Muscle layer of duodenum (tissue), 2 donors: ENCODE measurements around the gene ADM2.
"Not testable (repeated sequence)": the region's sequence is repeated elsewhere in the genome, so short reads cannot be mapped to it uniquely, and the experiment has no call there.

Source experiments
- H3K27ac ChIP-seq: one replicate; pipeline ENCODE4 v1.7.0; 2013; ENCODE audit warnings: mild to moderate bottlenecking, low read length
- H3K27me3 ChIP-seq: one replicate; pipeline ENCODE4 v1.7.0; 2013; ENCODE audit warnings: low read depth, mild to moderate bottlenecking, control low read depth, low read length
- H3K36me3 ChIP-seq, 2 donors: one replicate each; pipeline ENCODE4 v1.7.0; 2013; ENCODE audit warnings: low read length in 2 of 2, control low read depth in 1 of 2, mild to moderate bottlenecking in 1 of 2; ENCODE audit not compliant: insufficient read depth in 2 of 2, control insufficient read depth in 1 of 2
- H3K4me1 ChIP-seq, 2 donors: one replicate each; pipeline ENCODE4 v1.7.0; 2013; ENCODE audit warnings: low read length in 2 of 2, mild to moderate bottlenecking in 2 of 2, control low read depth in 1 of 2, moderate library complexity in 1 of 2; ENCODE audit not compliant: insufficient read depth in 2 of 2, control insufficient read depth in 1 of 2
- H3K4me3 ChIP-seq, 2 donors: one replicate each; pipeline ENCODE4 v1.7.0; 2013; ENCODE audit warnings: low read length in 2 of 2, low read depth in 1 of 2, mild to moderate bottlenecking in 1 of 2
- H3K9me3 ChIP-seq, 2 donors: one replicate each; pipeline ENCODE4 v1.7.0; 2013; ENCODE audit warnings: low read length in 2 of 2, control low read depth in 1 of 2, mild to moderate bottlenecking in 1 of 2; ENCODE audit not compliant: control insufficient read depth in 1 of 2
- donor health status: healthy.

ADM2 gene

DNA sequence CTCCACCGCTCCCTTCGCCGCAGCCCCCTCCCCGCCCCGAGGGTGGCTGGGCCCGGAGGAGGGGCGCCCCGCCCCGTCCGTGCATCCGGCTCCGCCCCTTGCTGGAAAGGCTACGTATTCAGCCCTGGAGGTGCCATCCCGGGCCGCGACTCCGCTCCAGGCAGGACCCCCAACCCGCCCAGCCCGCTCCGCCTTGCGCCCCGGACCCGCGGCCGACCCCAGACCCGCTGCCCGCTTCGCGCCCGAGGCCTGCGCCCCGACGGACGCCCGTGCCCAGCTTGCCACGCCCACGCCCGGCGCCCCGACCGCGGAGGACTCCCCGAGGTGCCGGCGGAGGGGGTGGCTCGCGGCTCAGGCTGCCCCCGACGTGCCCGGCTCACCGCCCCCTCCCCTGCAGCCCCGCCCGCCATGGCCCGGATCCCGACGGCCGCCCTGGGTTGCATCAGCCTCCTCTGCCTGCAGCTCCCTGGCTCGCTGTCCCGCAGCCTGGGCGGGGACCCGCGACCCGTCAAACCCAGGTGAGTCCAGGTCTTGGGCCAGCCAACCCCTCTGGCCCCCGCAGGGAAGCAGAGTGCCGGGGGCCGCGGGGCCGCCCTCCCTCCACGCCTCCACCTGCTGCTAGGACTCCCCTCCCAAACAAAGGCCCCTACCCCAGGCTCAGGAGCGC lies at the start of gene ADM2:
TSS of gene ADM2 (plus strand) at position 104 of the 667 bp plus-strand sequence. CDS start at position 409, 305 bp downstream.
- Histone ChIP-seq H3K27me3 (peaks cover 5% of the 10 kb centered on the region), H3K4me3 (peak within 1 kb of the TSS in 1 of 2 donors; percentile 54), H3K36me3 (no peaks in the 10 kb centered on the region), H3K27ac (no peak within 1 kb of the TSS), H3K4me1 (peaks cover 0 to 5% of the 10 kb centered on the region in 2 donors), H3K9me3 (no peaks in the 10 kb centered on the region)

DNA sequence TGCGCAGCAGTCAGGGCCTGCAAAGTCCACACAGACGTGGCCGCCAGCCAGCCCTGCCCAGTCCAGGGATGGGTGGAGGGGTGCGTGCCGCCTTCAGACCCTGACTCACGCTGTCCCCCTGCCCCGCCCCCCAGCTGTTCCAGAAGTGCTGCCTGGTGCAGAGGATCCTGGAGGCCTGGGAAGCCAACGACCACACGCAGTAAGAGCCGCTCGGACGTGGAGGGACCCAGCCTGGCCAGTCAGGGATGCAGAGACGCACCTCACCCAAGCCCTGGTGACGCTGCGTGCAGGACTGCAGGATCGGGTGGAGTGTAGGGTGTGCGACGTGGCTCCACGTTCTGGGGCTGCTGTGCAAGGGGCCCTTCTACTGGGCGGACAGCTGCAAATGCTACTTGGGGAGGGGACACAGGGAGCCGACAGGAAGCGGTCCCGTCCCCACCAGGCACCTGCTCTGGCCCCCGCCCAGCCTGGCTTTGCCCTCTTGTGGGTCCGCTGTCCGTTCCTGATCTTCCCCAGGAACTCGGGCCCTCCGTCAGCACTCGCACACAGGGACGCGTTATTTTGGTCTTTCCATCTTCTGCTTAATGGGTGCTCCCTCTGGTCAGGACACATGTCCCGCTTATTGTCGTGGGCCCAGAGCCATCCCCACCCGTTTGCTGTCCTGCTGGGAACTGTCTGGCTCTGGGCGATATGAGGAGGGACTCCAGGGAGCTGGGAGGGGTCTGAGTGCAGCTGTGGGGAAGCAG lies 49.0 kb upstream of the ADM2 start:
- no peak overlapping the region for H3K4me3 ChIP-seq
- H3K27ac ChIP-seq, result no peak overlapping the region
- peaks cover 38 to 75% of the 10 kb centered on the region in 2 donors for H3K36me3 ChIP-seq
- H3K27me3 ChIP-seq, result no peaks in the 10 kb centered on the region
- H3K9me3 ChIP-seq, result no peaks in the 10 kb centered on the region
- no peaks in the 10 kb centered on the region for H3K4me1 ChIP-seq

- H3K27ac ChIP-seq, H3K4me1 ChIP-seq, H3K9me3 ChIP-seq, H3K4me3 ChIP-seq, H3K27me3 ChIP-seq: not testable (repeated sequence)
- H3K36me3 ChIP-seq, result peaks cover 38 to 82% of the 10 kb centered on the region in 2 donors
Measured at GRCh38 chr22:50432877-50433510, 48.3 kb upstream of the ADM2 start.

DNA sequence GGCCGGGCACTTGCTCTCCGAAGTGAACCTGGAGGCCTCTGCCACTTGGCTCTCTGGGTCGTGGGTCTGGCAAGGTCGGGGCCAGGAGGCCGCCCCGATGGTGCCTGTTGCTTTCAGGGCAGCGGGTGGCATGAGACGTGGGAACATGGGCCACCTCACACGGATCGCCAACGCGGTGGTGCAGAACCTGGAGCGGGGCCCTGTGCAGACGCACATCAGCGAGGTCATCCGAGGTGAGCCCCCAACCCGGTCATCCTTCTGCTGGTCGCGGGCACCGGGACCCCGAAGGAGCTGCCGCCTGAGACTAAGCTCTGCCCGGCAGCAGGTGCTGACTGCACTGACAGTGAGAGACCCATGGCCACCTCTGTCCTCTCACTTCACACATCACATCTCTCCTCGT lies 46.5 kb upstream of the ADM2 start:
- peaks cover 30 to 83% of the 10 kb centered on the region in 2 donors for H3K36me3 ChIP-seq
- no peaks in the 10 kb centered on the region for H3K4me1 ChIP-seq
- H3K4me3 ChIP-seq, result no peak overlapping the region
- H3K9me3 ChIP-seq, result no peaks in the 10 kb centered on the region
- H3K27ac ChIP-seq, result no peak overlapping the region
- no peaks in the 10 kb centered on the region for H3K27me3 ChIP-seq

GRCh38 chr22:50435291-50436014 lies 45.9 kb upstream of the ADM2 start:
- Histone ChIP-seq H3K36me3 (peaks cover 24 to 83% of the 10 kb centered on the region in 2 donors), H3K27me3 (no peaks in the 10 kb centered on the region), H3K4me3 (no peak overlapping the region), H3K27ac (no peak overlapping the region), H3K4me1 (no peaks in the 10 kb centered on the region), H3K9me3 (no peaks in the 10 kb centered on the region)

DNA sequence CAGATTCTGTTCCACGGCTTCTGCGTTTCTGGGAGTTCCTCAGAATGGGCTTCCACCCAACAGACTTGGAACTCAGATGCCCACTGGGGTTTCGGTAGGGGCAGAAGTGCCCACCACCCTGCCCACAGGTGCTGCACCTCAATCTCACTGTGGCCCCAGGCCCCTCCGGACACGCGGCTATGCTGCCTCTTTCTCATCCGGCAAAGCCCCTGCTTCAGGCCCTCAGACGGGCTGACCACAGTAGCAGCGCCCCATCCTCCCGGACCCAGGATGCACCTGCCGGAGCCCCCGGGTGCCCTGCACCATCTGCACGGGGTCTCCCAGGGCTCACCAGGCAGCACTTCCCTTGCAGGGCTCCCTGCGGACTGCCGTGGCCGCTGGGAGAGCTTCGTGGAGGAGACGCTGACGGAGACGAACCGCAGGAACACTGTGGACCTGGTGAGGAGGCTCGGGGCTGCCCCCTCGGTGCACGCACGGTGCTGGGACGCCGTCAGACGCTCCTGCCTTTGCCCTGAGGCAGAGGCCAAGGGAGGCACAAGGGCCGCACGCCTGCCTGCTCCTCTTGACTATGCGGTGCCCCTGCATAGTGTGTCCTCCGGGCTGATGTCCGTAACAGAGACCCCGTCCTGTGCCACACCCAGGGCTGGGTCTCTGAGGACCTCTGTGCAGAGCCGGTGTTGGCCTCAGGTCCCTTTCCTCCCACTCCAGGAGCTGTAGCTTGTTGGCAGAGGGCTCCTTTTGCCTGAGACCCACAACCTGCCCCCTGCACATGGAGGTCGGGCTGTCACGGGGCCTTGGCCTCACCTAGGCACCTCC lies 45.1 kb upstream of the ADM2 start:
- Histone ChIP-seq H3K9me3 (no peaks in the 10 kb centered on the region), H3K27ac (no peak overlapping the region), H3K36me3 (peaks cover 19 to 84% of the 10 kb centered on the region in 2 donors), H3K27me3 (no peaks in the 10 kb centered on the region), H3K4me1 (no peaks in the 10 kb centered on the region), H3K4me3 (no peak overlapping the region)

DNA sequence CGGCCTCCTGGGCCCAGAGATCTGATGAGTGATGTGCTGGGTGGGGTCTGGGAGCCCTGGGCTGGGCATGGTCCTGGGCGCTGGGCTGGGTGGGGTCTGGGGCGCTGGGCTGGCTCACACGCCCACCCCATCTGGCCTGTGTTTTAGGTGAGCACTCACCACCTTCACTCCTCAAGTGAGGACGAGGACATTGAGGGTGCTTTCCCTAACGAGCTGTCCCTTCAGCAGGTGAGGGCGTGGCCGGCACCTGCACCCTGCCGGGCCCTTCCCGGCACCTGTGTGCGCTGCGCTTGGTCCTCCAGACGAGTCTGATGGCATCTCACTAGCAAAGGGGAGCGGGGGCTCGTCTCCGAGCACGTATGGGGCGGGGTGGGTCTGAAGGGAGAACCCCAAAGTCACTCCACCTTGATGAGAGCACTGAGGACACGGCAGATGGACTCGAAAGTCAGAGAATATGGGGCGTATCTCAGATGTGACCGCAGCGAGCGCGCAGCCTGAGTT lies 44.5 kb upstream of the ADM2 start:
- Histone ChIP-seq H3K4me1 (no peaks in the 10 kb centered on the region), H3K27ac (no peak overlapping the region), H3K4me3 (no peak overlapping the region), H3K36me3 (peaks cover 12 to 83% of the 10 kb centered on the region in 2 donors), H3K27me3 (no peaks in the 10 kb centered on the region), H3K9me3 (no peaks in the 10 kb centered on the region)

DNA sequence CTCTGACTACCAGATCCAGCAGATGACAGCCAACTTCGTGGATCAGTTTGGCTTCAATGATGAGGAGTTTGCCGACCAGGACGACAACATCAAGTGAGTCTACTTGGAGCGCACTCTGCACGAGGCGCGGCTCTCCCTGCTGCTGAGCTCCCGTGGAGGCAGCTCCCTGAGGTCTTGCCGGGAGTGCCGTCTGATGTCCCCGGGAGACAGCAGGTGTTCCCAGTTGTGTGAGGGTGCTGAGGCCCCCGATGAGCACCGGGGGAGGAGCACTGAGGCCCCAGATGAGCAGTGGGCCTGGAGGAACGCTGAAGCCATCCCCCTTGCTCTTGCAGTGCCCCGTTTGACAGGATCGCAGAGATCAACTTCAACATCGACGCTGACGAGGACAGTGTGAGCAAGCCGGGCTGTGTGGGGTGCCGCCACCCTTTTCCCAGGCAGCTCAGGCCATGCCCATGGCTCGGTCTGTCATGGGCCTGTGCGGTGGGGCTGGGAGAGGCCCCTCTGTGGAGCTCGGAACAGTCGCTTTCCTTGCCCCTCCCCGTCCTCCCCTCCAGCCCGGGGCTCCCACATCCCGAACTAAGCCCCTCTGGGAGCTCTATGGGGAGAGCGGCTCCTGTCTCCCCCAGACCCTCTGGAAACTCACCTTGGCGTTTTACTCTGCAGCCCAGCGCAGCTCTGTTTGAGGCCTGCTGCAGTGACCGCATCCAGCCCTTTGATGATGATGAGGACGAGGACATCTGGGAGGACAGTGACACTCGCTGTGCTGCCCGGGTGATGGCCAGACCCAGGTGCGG lies 43.6 kb upstream of the ADM2 start:
- H3K27me3 ChIP-seq, result no peaks in the 10 kb centered on the region
- H3K9me3 ChIP-seq, result no peaks in the 10 kb centered on the region
- no peaks in the 10 kb centered on the region for H3K4me1 ChIP-seq
- H3K4me3 ChIP-seq, result no peak overlapping the region
- H3K27ac ChIP-seq, result no peak overlapping the region
- peaks cover 10 to 79% of the 10 kb centered on the region in 2 donors for H3K36me3 ChIP-seq

DNA sequence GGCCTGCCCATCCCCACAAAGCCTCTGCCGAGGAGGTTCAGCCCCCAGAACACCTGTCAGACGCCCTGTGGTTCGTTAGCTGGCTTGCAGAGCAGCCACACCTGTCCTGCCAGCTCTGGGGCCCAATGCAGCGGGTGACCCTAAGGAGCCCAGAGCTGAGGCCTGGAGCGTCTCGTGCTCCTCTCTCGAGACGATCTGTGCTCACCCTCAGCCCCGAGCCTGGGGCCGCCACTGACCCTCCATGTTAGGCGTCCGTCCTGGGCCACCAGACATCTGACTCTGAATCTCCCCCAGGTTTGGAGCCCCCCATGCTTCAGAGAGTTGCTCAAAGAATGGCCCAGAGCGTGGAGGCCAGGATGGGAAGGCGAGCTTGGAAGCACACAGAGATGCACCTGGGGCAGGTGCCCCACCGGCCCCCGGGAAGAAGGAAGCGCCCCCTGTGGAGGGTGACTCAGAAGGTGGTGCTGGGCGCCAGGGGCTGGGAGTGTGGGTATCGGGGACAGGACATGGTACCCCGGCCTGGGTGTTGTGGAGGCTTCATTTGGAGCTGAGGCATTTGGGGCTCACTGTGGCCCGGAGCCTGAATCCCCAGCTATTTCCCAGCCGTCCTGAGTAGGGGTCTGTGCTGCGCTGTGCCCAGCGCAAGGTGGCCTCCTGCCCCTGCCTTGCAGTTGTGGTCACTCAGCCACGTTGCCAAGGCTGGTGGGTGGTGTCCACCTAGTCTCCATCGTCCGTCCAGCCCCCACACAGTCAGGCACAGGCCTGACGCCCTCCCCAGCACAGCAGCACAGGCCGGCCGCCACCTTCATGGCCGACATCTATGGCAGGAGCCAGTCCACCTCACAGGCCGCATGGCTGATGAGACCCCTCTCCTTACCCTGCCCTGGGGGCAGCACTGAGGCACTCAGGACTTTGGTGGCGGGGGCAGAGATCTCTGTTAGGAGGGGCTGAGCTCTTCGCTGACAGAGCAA lies 42.8 kb upstream of the ADM2 start:
- Histone ChIP-seq H3K4me3 (no peak overlapping the region), H3K27ac (no peak overlapping the region), H3K27me3 (no peaks in the 10 kb centered on the region), H3K36me3 (peaks cover 10 to 75% of the 10 kb centered on the region in 2 donors), H3K4me1 (no peaks in the 10 kb centered on the region), H3K9me3 (no peaks in the 10 kb centered on the region)
